ENCODE measurements around the gene PODNL1.
A peak's percentile ranks its signal among the peaks of the same experiment; 100 is the strongest.

PODNL1 gene

GRCh38 chr19:13887018-13887436 is 51.2 kb downstream of the PODNL1 start:
- no peaks in the 10 kb centered on the region for H3K27me3 ChIP-seq (ENCODE audit: control insufficient read depth in 3 of 3, insufficient read depth in 3 of 3, low read depth in 1 of 3, low read length in 3 of 3)
- H3K79me1 ChIP-seq (ENCODE audit: low read depth, low read length) = no peaks in the 10 kb centered on the region
- H2BK15ac ChIP-seq (ENCODE audit: low read length) = no peak overlapping the region
- no peak overlapping the region for H2BK5ac ChIP-seq (ENCODE audit: low read length)
- no peak overlapping the region for H2BK120ac ChIP-seq (ENCODE audit: low read depth, low read length)
- H3K4me3 ChIP-seq (ENCODE audit: low read length in 2 of 2) = no peak overlapping the region
- no peak overlapping the region for H4K8ac ChIP-seq (ENCODE audit: low read depth, low read length)
- H2AFZ ChIP-seq (ENCODE audit: low read length) = no peak overlapping the region
- H3K9ac ChIP-seq (ENCODE audit: low read depth, low read length, poor library complexity) = peak overlapping the region; percentile 24
- H2BK12ac ChIP-seq (ENCODE audit: low read length) = no peak overlapping the region
- peak overlapping the region; percentile 2 for H3K18ac ChIP-seq (ENCODE audit: low read length)
- no peak for DNase-seq (ENCODE audit: low spot score)
- H3K4me1 ChIP-seq (ENCODE audit: control insufficient read depth in 2 of 2, insufficient read depth in 1 of 2, low read depth in 1 of 2, low read length in 2 of 2) = peaks cover 2 to 7% of the 10 kb centered on the region in 2 donors
- no peaks in the 10 kb centered on the region for H3K9me3 ChIP-seq (replicated peaks in 1 of 2; ENCODE audit: control insufficient read depth in 2 of 2, insufficient read depth in 1 of 2, low read depth in 1 of 2, low read length in 2 of 2)
- H4K91ac ChIP-seq (ENCODE audit: low read depth, low read length, poor library complexity) = no peak overlapping the region
- H3K4me2 ChIP-seq (ENCODE audit: insufficient read depth, low read length, poor library complexity, severe bottlenecking) = no peak overlapping the region
- H3K4ac ChIP-seq (ENCODE audit: low read length) = no peak overlapping the region
- no peak overlapping the region for H3K27ac ChIP-seq (replicated peaks; ENCODE audit: low read length)
- no peaks in the 10 kb centered on the region for H3K36me3 ChIP-seq (replicated peaks in 1 of 2; ENCODE audit: control insufficient read depth in 2 of 2, insufficient read depth in 2 of 2, low read length in 2 of 2)
- H3K14ac ChIP-seq (ENCODE audit: low read length) = no peak overlapping the region
- H2AK5ac ChIP-seq (ENCODE audit: low read depth, low read length) = no peak overlapping the region
- no CpG with 5 or more reads among the region's 16 CpGs for WGBS, 2 donors (ENCODE audit: extremely low coverage in 2 of 2, insufficient read length in 2 of 2, insufficient replicate concordance in 1 of 2)
- no peak overlapping the region for H3K23ac ChIP-seq (ENCODE audit: low read depth, low read length, poor library complexity)

- H3K9ac ChIP-seq (ENCODE audit: low read depth, low read length, poor library complexity) = peak overlapping the region; percentile 45
- no peaks in the 10 kb centered on the region for H3K36me3 ChIP-seq (replicated peaks in 1 of 2; ENCODE audit: control insufficient read depth in 2 of 2, insufficient read depth in 2 of 2, low read length in 2 of 2)
- H3K4me2 ChIP-seq (ENCODE audit: insufficient read depth, low read length, poor library complexity, severe bottlenecking) = no peak overlapping the region
- no peaks in the 10 kb centered on the region for H3K9me3 ChIP-seq (replicated peaks in 1 of 2; ENCODE audit: control insufficient read depth in 2 of 2, insufficient read depth in 1 of 2, low read depth in 1 of 2, low read length in 2 of 2)
- H2BK5ac ChIP-seq (ENCODE audit: low read length) = no peak overlapping the region
- peak overlapping the region; percentile 3 for H3K18ac ChIP-seq (ENCODE audit: low read length)
- H2BK15ac ChIP-seq (ENCODE audit: low read length) = no peak overlapping the region
- H2BK12ac ChIP-seq (ENCODE audit: low read length) = no peak overlapping the region
- WGBS, 2 donors (ENCODE audit: extremely low coverage in 2 of 2, insufficient read length in 2 of 2, insufficient replicate concordance in 1 of 2) = no CpG with 5 or more reads among the region's 20 CpGs
- H2AFZ ChIP-seq (ENCODE audit: low read length) = no peak overlapping the region
- peaks cover 11 to 16% of the 10 kb centered on the region in 2 donors for H3K4me1 ChIP-seq (ENCODE audit: control insufficient read depth in 2 of 2, insufficient read depth in 1 of 2, low read depth in 1 of 2, low read length in 2 of 2)
- no peak overlapping the region for H4K8ac ChIP-seq (ENCODE audit: low read depth, low read length)
- no peaks in the 10 kb centered on the region for H3K27me3 ChIP-seq (ENCODE audit: control insufficient read depth in 3 of 3, insufficient read depth in 3 of 3, low read depth in 1 of 3, low read length in 3 of 3)
- H3K4ac ChIP-seq (ENCODE audit: low read length) = no peak overlapping the region
- H3K4me3 ChIP-seq (ENCODE audit: low read length in 2 of 2) = no peak overlapping the region
- no peak for DNase-seq (ENCODE audit: low spot score)
- H3K14ac ChIP-seq (ENCODE audit: low read length) = no peak overlapping the region
- H3K23ac ChIP-seq (ENCODE audit: low read depth, low read length, poor library complexity) = no peak overlapping the region
- no peak overlapping the region for H4K91ac ChIP-seq (ENCODE audit: low read depth, low read length, poor library complexity)
- no peak overlapping the region for H3K27ac ChIP-seq (replicated peaks; ENCODE audit: low read length)
- peak overlapping the region; percentile 76 for H2AK5ac ChIP-seq (ENCODE audit: low read depth, low read length)
- no peaks in the 10 kb centered on the region for H3K79me1 ChIP-seq (ENCODE audit: low read depth, low read length)
- H2BK120ac ChIP-seq (ENCODE audit: low read depth, low read length) = no peak overlapping the region
Measured at GRCh38 chr19:13885826-13886365, 52.3 kb downstream of the PODNL1 start.

GRCh38 chr19:13884726-13885591 is 53.3 kb downstream of the PODNL1 start:
- H3K4ac ChIP-seq (ENCODE audit: low read length) = peak overlapping the region; percentile 18
- H3K9ac ChIP-seq (ENCODE audit: low read depth, low read length, poor library complexity) = no peak overlapping the region
- H3K23ac ChIP-seq (ENCODE audit: low read depth, low read length, poor library complexity) = peak overlapping the region; percentile 11
- peak overlapping the region; percentile 78 for H2BK120ac ChIP-seq (ENCODE audit: low read depth, low read length)
- no peak for DNase-seq (ENCODE audit: low spot score)
- no peak overlapping the region for H3K4me2 ChIP-seq (ENCODE audit: insufficient read depth, low read length, poor library complexity, severe bottlenecking)
- H2BK5ac ChIP-seq (ENCODE audit: low read length) = no peak overlapping the region
- H4K91ac ChIP-seq (ENCODE audit: low read depth, low read length, poor library complexity) = no peak overlapping the region
- no peak overlapping the region for H2BK15ac ChIP-seq (ENCODE audit: low read length)
- no peaks in the 10 kb centered on the region for H3K36me3 ChIP-seq (replicated peaks in 1 of 2; ENCODE audit: control insufficient read depth in 2 of 2, insufficient read depth in 2 of 2, low read length in 2 of 2)
- no peak overlapping the region for H3K27ac ChIP-seq (replicated peaks; ENCODE audit: low read length)
- no peak overlapping the region for H4K8ac ChIP-seq (ENCODE audit: low read depth, low read length)
- peak overlapping the region; percentile 76 for H2AK5ac ChIP-seq (ENCODE audit: low read depth, low read length)
- no peak overlapping the region for H2BK12ac ChIP-seq (ENCODE audit: low read length)
- H3K79me1 ChIP-seq (ENCODE audit: low read depth, low read length) = no peaks in the 10 kb centered on the region
- WGBS, 2 donors (ENCODE audit: extremely low coverage in 2 of 2, insufficient read length in 2 of 2, insufficient replicate concordance in 1 of 2) = no CpG with 5 or more reads among the region's 26 CpGs
- no peaks in the 10 kb centered on the region for H3K27me3 ChIP-seq (ENCODE audit: control insufficient read depth in 3 of 3, insufficient read depth in 3 of 3, low read depth in 1 of 3, low read length in 3 of 3)
- no peak overlapping the region for H3K4me3 ChIP-seq (ENCODE audit: low read length in 2 of 2)
- no peaks in the 10 kb centered on the region for H3K9me3 ChIP-seq (replicated peaks in 1 of 2; ENCODE audit: control insufficient read depth in 2 of 2, insufficient read depth in 1 of 2, low read depth in 1 of 2, low read length in 2 of 2)
- H3K14ac ChIP-seq (ENCODE audit: low read length) = no peak overlapping the region
- H3K18ac ChIP-seq (ENCODE audit: low read length) = peak overlapping the region; percentile 0
- H3K4me1 ChIP-seq (ENCODE audit: control insufficient read depth in 2 of 2, insufficient read depth in 1 of 2, low read depth in 1 of 2, low read length in 2 of 2) = peaks cover 17 to 23% of the 10 kb centered on the region in 2 donors
- no peak overlapping the region for H2AFZ ChIP-seq (ENCODE audit: low read length)

- Histone ChIP-seq H2BK12ac (ENCODE audit: low read length) (peak overlapping the region; percentile 80), H3K4me1 (ENCODE audit: control insufficient read depth in 2 of 2, insufficient read depth in 1 of 2, low read depth in 1 of 2, low read length in 2 of 2) (peaks cover 17 to 23% of the 10 kb centered on the region in 2 donors), H2BK120ac (ENCODE audit: low read depth, low read length) (no peak overlapping the region), H3K23ac (ENCODE audit: low read depth, low read length, poor library complexity) (no peak overlapping the region), H3K18ac (ENCODE audit: low read length) (peak overlapping the region; percentile 87), H3K14ac (ENCODE audit: low read length) (no peak overlapping the region), H3K4me3 (ENCODE audit: low read length in 2 of 2) (no peak overlapping the region), H3K27me3 (ENCODE audit: control insufficient read depth in 3 of 3, insufficient read depth in 3 of 3, low read depth in 1 of 3, low read length in 3 of 3) (no peaks in the 10 kb centered on the region), H3K9ac (ENCODE audit: low read depth, low read length, poor library complexity) (no peak overlapping the region), H3K79me1 (ENCODE audit: low read depth, low read length) (no peaks in the 10 kb centered on the region), H4K91ac (ENCODE audit: low read depth, low read length, poor library complexity) (no peak overlapping the region), H3K36me3 (replicated peaks in 1 of 2; ENCODE audit: control insufficient read depth in 2 of 2, insufficient read depth in 2 of 2, low read length in 2 of 2) (no peaks in the 10 kb centered on the region), H2BK5ac (ENCODE audit: low read length) (no peak overlapping the region), H3K4me2 (ENCODE audit: insufficient read depth, low read length, poor library complexity, severe bottlenecking) (no peak overlapping the region), H3K9me3 (replicated peaks in 1 of 2; ENCODE audit: control insufficient read depth in 2 of 2, insufficient read depth in 1 of 2, low read depth in 1 of 2, low read length in 2 of 2) (no peaks in the 10 kb centered on the region), H2BK15ac (ENCODE audit: low read length) (peak overlapping the region; percentile 77), H3K4ac (ENCODE audit: low read length) (no peak overlapping the region), H4K8ac (ENCODE audit: low read depth, low read length) (no peak overlapping the region), H2AFZ (ENCODE audit: low read length) (peak overlapping the region; percentile 24), H3K27ac (replicated peaks; ENCODE audit: low read length) (no peak overlapping the region), H2AK5ac (ENCODE audit: low read depth, low read length) (peak overlapping the region; percentile 10)
- WGBS, 2 donors (ENCODE audit: extremely low coverage in 2 of 2, insufficient read length in 2 of 2, insufficient replicate concordance in 1 of 2) = no CpG with 5 or more reads among the region's 10 CpGs
- no peak for DNase-seq (ENCODE audit: low spot score)
Measured at GRCh38 chr19:13883516-13884064, 54.6 kb downstream of the PODNL1 start.
